Large intestine (tissue), 3 donors: Measurements from ENCODE around the gene RSPH9. TPM values are rescaled to one million over a fixed set of nuclear protein-coding genes. Genes with fewer than 3 reads are reported as not detected.

Source experiments
- DNase-seq, 2 donors: peaks; one replicate each; pipeline versions ENCODE4 v3.0.0 to v3.0.0-alpha.2; 2013
- H3K27ac ChIP-seq: one replicate; pipeline ENCODE4 v1.5.1; 2013; ENCODE audit warnings: low read length
- H3K27me3 ChIP-seq: 2 replicates; pipeline ENCODE4 v1.6.1; 2013; ENCODE audit warnings: low read length; ENCODE audit not compliant: control insufficient read depth, insufficient read depth
- H3K36me3 ChIP-seq: 2 replicates; pipeline ENCODE4 v1.6.1; 2013; ENCODE audit warnings: low read length; ENCODE audit not compliant: control insufficient read depth, insufficient read depth
- H3K4me1 ChIP-seq: one replicate; pipeline ENCODE4 v1.6.1; 2013; ENCODE audit warnings: low read length; ENCODE audit not compliant: control insufficient read depth, insufficient read depth
- H3K4me3 ChIP-seq: one replicate; pipeline ENCODE4 v1.5.1; 2013; ENCODE audit warnings: low read length
- H3K9me3 ChIP-seq: one replicate; pipeline ENCODE4 v1.6.1; 2013; ENCODE audit warnings: mild to moderate bottlenecking, low read depth, low read length, moderate library complexity; ENCODE audit not compliant: control insufficient read depth
- WGBS: methylation state at CpG from one replicate; pipeline ENCODE4 v1.1.5; 2013; ENCODE audit warnings: low lambda C conversion rate; ENCODE audit not compliant: insufficient coverage; 5-methylcytosine and 5-hydroxymethylcytosine counted together
- polyA plus RNA-seq: library from polyadenylated mRNA; unstranded; fragments of 120-200 nt; gene quantifications from one replicate; pipeline ENCODE4 v1.2.1, GENCODE V29; 2013

The RSPH9 gene
- polyA plus RNA-seq, 1 donor = 1.1 TPM

DNA sequence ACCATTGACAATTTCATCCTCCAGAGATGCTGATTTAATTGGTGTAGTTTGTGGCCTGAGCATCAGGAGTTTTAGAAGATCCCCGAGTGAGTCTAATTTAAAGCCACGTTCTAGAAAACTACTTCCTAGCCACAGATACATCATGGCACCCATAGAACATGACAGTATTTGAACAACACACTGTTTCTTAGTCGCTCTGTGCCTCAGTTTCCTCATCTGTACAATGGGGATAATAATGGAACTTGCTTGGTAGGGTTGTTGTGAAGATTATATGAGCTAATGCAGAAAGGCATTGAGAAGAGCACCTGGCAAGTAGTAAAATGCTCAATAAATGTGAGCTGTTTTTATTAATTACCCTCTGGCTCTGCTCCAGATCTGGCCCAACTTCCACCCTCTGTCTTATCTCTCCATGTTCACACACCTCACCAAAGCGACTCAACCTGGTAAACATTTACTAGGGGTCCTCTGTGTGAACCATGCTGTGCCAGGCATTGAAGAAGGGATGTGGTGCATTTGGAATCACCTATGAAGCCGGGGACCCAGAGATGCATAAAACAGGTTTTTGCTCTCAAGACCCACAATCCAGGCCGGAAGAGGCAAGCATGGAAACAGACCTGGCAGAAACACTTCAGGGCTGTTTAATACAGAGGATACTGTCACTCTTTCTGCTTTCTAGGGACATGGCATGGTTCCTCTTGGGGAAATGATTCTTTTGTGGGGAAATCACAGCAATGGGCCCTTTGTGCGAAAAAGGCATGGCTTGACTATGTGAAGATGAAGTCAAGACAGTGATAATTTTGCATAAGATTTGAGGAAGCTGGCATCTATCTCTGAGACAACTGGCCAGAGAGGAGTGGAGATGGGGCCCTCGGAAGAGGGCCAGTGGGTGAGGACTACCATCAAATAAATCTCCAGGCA is 58.9 kb downstream of the RSPH9 start:
- H3K27ac ChIP-seq = peak overlapping the region; percentile 80
- H3K4me3 ChIP-seq = no peak overlapping the region
- peaks cover 54% of the 10 kb centered on the region for H3K4me1 ChIP-seq
- no peaks in the 10 kb centered on the region for H3K27me3 ChIP-seq
- H3K36me3 ChIP-seq = no peaks in the 10 kb centered on the region
- WGBS = no CpG with 5 or more reads among the region's 8 CpGs
- H3K9me3 ChIP-seq = no peaks in the 10 kb centered on the region
- DNase-seq = peak in 1 of 2 donors; percentile 78

GRCh38 chr6:43705996-43706395 is 61.2 kb downstream of the RSPH9 start:
- Histone ChIP-seq H3K27me3 (no peaks in the 10 kb centered on the region), H3K9me3 (no peaks in the 10 kb centered on the region), H3K36me3 (no peaks in the 10 kb centered on the region), H3K4me1 (peaks cover 50% of the 10 kb centered on the region), H3K4me3 (no peak overlapping the region), H3K27ac (peak overlapping the region; percentile 18)
- DNase-seq = peak in 1 of 2 donors; percentile 43
- WGBS = no CpG with 5 or more reads among the region's 3 CpGs

GRCh38 chr6:43706788-43707187 is 62.0 kb downstream of the RSPH9 start:
- Histone ChIP-seq H3K36me3 (no peaks in the 10 kb centered on the region), H3K9me3 (no peaks in the 10 kb centered on the region), H3K27me3 (no peaks in the 10 kb centered on the region), H3K4me3 (no peak overlapping the region), H3K4me1 (peaks cover 50% of the 10 kb centered on the region), H3K27ac (peak overlapping the region; percentile 18)
- no peak for DNase-seq
- WGBS = 50% methylated on average over 2 of the region's 8 CpGs

GRCh38 chr6:43707269-43707668 is 62.4 kb downstream of the RSPH9 start:
- WGBS = no CpG with 5 or more reads among the region's 7 CpGs
- H3K4me1 ChIP-seq = peaks cover 46% of the 10 kb centered on the region
- no peaks in the 10 kb centered on the region for H3K27me3 ChIP-seq
- DNase-seq = no peak
- no peak overlapping the region for H3K4me3 ChIP-seq
- no peak overlapping the region for H3K27ac ChIP-seq
- no peaks in the 10 kb centered on the region for H3K9me3 ChIP-seq
- H3K36me3 ChIP-seq = no peaks in the 10 kb centered on the region

DNA sequence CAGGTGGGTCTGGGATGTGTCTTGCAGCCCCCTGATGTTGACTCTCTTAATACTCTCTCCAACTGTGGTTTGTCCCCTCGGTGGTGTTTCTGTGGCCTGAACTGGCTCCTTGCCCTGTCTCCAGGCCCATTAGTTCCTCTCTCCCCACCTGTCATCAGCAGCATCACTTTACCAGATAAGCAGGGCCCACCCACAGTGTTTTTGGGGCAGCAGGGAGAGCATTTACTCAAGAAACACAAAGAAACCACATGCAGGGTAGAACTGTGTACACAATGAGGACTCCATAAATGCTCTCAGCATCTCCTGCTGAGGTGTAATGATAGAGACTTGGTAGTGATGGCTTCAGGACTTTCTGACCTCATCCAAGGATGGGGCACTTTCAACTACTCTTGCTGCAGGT is 62.9 kb downstream of the RSPH9 start:
- no peak overlapping the region for H3K4me3 ChIP-seq
- peaks cover 41% of the 10 kb centered on the region for H3K4me1 ChIP-seq
- no peaks in the 10 kb centered on the region for H3K36me3 ChIP-seq
- DNase-seq = no peak
- no peaks in the 10 kb centered on the region for H3K27me3 ChIP-seq
- no peaks in the 10 kb centered on the region for H3K9me3 ChIP-seq
- no CpG with 5 or more reads among the region's 1 CpG for WGBS
- H3K27ac ChIP-seq = no peak overlapping the region

GRCh38 chr6:43708860-43709653 is 64.2 kb downstream of the RSPH9 start:
- WGBS = 44% methylated on average over 3 of the region's 5 CpGs
- no peak overlapping the region for H3K4me3 ChIP-seq
- H3K36me3 ChIP-seq = no peaks in the 10 kb centered on the region
- H3K4me1 ChIP-seq = peaks cover 28% of the 10 kb centered on the region
- DNase-seq = peak in 1 of 2 donors; percentile 46
- H3K9me3 ChIP-seq = no peaks in the 10 kb centered on the region
- H3K27me3 ChIP-seq = no peaks in the 10 kb centered on the region
- H3K27ac ChIP-seq = peak overlapping the region; percentile 44

GRCh38 chr6:43709654-43710303 is 64.9 kb downstream of the RSPH9 start:
- H3K4me3 ChIP-seq = no peak overlapping the region
- no peaks in the 10 kb centered on the region for H3K9me3 ChIP-seq
- no CpG with 5 or more reads among the region's 7 CpGs for WGBS
- H3K4me1 ChIP-seq = peaks cover 26% of the 10 kb centered on the region
- no peaks in the 10 kb centered on the region for H3K36me3 ChIP-seq
- peak; percentile 44 to 80 for DNase-seq
- no peaks in the 10 kb centered on the region for H3K27me3 ChIP-seq
- H3K27ac ChIP-seq = peak overlapping the region; percentile 44

DNA sequence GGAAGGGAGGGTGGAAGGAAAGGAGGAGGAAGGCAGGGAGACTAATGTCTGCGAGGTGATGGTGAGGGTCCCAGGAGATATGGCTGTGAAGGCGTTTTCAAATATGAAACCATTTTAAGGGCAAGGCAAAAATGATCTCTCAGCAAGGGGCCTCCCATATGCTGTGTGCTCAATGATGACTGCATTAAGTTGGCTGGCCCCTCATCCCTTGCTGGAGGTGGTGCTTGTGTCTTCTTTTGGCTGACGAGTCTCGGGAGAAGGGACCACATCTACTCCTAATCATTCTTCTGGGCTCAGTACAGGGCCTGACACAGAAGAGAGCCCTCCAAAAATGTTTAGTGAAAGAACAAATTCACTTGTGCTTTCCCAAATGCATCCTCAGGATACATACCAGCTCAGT is 65.7 kb downstream of the RSPH9 start:
- Histone ChIP-seq H3K36me3 (no peaks in the 10 kb centered on the region), H3K27ac (no peak overlapping the region), H3K4me1 (peaks cover 26% of the 10 kb centered on the region), H3K4me3 (no peak overlapping the region), H3K9me3 (no peaks in the 10 kb centered on the region), H3K27me3 (no peaks in the 10 kb centered on the region)
- no peak for DNase-seq
- 93% methylated on average over 2 of the region's 4 CpGs for WGBS

DNA sequence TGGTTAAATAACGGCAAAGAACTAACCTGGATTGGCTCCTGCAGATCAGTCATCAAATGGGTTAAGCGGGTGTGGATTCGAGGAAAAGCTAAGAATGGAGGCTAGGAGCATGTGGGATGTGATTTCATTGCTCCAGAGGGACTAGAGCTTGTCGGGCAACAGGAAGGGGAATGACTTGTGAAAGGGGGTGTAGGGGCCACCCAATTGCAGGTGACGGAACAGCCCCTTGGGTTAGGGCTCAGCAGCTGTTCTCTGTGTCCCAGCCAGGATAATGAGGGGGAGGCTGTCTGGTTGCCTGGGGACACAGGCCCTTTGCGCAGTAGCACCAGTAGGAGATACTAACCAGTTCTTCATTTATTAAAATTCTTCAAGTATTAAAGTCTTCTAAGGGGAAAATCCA is 67.7 kb downstream of the RSPH9 start:
- Histone ChIP-seq H3K4me3 (no peak overlapping the region), H3K27me3 (no peaks in the 10 kb centered on the region), H3K36me3 (no peaks in the 10 kb centered on the region), H3K9me3 (no peaks in the 10 kb centered on the region), H3K4me1 (peaks cover 11% of the 10 kb centered on the region), H3K27ac (no peak overlapping the region)
- no peak for DNase-seq
- 86% methylated on average over 1 of the region's 6 CpGs for WGBS

DNA sequence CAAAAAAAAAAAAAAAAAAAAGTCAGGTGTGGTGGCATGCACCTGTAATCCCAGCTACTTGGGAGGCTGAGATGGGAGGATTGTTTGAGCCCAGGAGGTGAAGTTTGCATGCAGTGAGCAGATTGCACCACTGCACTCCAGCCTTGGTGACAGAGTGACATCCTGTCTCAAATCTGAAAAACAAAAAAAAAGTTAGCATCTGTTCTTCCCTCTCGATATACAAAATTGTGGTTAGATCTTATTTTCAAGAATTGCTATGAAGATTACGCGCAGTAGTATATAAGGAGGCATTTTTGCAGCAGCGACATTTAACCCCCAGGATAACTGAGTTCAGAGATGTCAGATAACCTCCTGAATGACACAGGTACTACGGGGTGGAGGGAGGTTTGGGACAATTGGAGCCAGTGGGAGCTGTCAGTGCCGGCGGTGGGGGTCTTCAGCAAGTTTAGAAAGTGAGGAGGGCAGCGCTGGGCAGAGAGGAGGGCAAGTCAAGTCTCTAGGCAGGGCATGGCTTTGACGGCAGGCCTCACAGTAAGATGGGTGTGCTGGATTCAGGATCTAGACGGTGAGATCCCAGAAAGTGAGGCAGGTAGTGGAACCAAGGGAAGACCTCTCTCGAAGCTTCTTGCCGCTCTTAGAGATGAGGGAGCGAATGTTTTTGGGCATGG is 68.9 kb downstream of the RSPH9 start:
- Histone ChIP-seq H3K4me3 (no peak overlapping the region), H3K9me3 (no peaks in the 10 kb centered on the region), H3K4me1 (peaks cover 18% of the 10 kb centered on the region), H3K36me3 (no peaks in the 10 kb centered on the region), H3K27me3 (no peaks in the 10 kb centered on the region), H3K27ac (no peak overlapping the region)
- WGBS = 95% methylated on average over 4 of the region's 13 CpGs
- no peak for DNase-seq
